HG02885 (cell line): ENCODE data around the gene TMCO5A.
A peak's percentile ranks its signal among the peaks of the same experiment; 100 is the strongest.
"Not testable (repeated sequence)": the region's sequence is repeated elsewhere in the genome, so short reads cannot be mapped to it uniquely, and the experiment has no call there.

Source experiments
- ATAC-seq: cut with Tn5 transposase; IDR thresholded peaks from one replicate; pipeline ENCODE4 v1.9.1; 2021; ENCODE audit warnings: mild to moderate bottlenecking; ENCODE audit not compliant: unreplicated experiment, poor library complexity

TMCO5A gene

GRCh38 chr15:37960742-37961141 is 26.3 kb downstream of the TMCO5A start:
- ATAC-seq, result not testable (repeated sequence)

GRCh38 chr15:37967788-37968187 is 33.3 kb downstream of the TMCO5A start:
- no peak for ATAC-seq

GRCh38 chr15:37973856-37974255 is 39.4 kb downstream of the TMCO5A start:
- ATAC-seq, result no peak

- ATAC-seq, result no peak
Observed at GRCh38 chr15:37978231-37978630, 43.8 kb downstream of the TMCO5A start.

- ATAC-seq, result no peak
Observed at GRCh38 chr15:37979671-37980409, 45.4 kb downstream of the TMCO5A start.

GRCh38 chr15:37981201-37981600 is 46.8 kb downstream of the TMCO5A start:
- ATAC-seq, result no peak

- ATAC-seq, result no peak
Observed at GRCh38 chr15:37981775-37982174, 47.3 kb downstream of the TMCO5A start.

- no peak for ATAC-seq
Observed at GRCh38 chr15:37984368-37984767, 49.9 kb downstream of the TMCO5A start.

GRCh38 chr15:37995461-37996347 is 61.3 kb downstream of the TMCO5A start:
- ATAC-seq, result peak; percentile 76
